Mucosa of stomach (tissue), 1 donor: ENCODE data around the gene CAPN11.
"Not testable (repeated sequence)": the region's sequence is repeated elsewhere in the genome, so short reads cannot be mapped to it uniquely, and the experiment has no call there.

Experiments used
- H3K27me3 ChIP-seq: one replicate; pipeline ENCODE4 v1.7.0; 2013; ENCODE audit warnings: mild to moderate bottlenecking, low read length; ENCODE audit not compliant: control insufficient read depth, insufficient read depth
- H3K36me3 ChIP-seq: one replicate; pipeline ENCODE4 v1.7.0; 2013; ENCODE audit warnings: low read length; ENCODE audit not compliant: control insufficient read depth, insufficient read depth
- H3K4me1 ChIP-seq: one replicate; pipeline ENCODE4 v1.7.0; 2013; ENCODE audit warnings: mild to moderate bottlenecking, low read length; ENCODE audit not compliant: control insufficient read depth, insufficient read depth
- H3K4me3 ChIP-seq: one replicate; pipeline ENCODE4 v1.7.0; 2013; ENCODE audit warnings: low read length
- H3K9ac ChIP-seq: one replicate; pipeline ENCODE4 v1.7.0; 2013; ENCODE audit warnings: mild to moderate bottlenecking, low read length, moderate library complexity
- H3K9me3 ChIP-seq: one replicate; pipeline ENCODE4 v1.7.0; 2013; ENCODE audit warnings: mild to moderate bottlenecking, low read length, moderate library complexity; ENCODE audit not compliant: control insufficient read depth
- donor health status: Pancreatic carcinoma.

Gene CAPN11

GRCh38 chr6:44179072-44179536 is 20.5 kb downstream of the CAPN11 start:
- Histone ChIP-seq H3K27me3 (no peaks in the 10 kb centered on the region), H3K4me1 (peaks cover 4% of the 10 kb centered on the region), H3K36me3 (no peaks in the 10 kb centered on the region), H3K9me3 (no peaks in the 10 kb centered on the region), H3K4me3 (no peak overlapping the region), H3K9ac (no peak overlapping the region)

GRCh38 chr6:44179648-44180047 is 21.0 kb downstream of the CAPN11 start:
- H3K4me1 ChIP-seq, result peaks cover 9% of the 10 kb centered on the region

GRCh38 chr6:44180406-44180805 is 21.8 kb downstream of the CAPN11 start:
- no peak overlapping the region for H3K9ac ChIP-seq

More at GRCh38 chr6:44179648-44180047, 21.0 kb downstream of the CAPN11 start:
- Histone ChIP-seq H3K9me3 (no peaks in the 10 kb centered on the region), H3K9ac (no peak overlapping the region), H3K27me3 (no peaks in the 10 kb centered on the region), H3K36me3 (no peaks in the 10 kb centered on the region), H3K4me3 (no peak overlapping the region)

GRCh38 chr6:44180886-44181285 is 22.3 kb downstream of the CAPN11 start:
- Histone ChIP-seq H3K36me3 (no peaks in the 10 kb centered on the region), H3K9me3 (no peaks in the 10 kb centered on the region), H3K4me1 (peaks cover 20% of the 10 kb centered on the region), H3K4me3 (no peak overlapping the region), H3K9ac (no peak overlapping the region), H3K27me3 (no peaks in the 10 kb centered on the region)

More at GRCh38 chr6:44180406-44180805, 21.8 kb downstream of the CAPN11 start:
- H3K4me1 ChIP-seq, result peaks cover 15% of the 10 kb centered on the region
- H3K9me3 ChIP-seq, result no peaks in the 10 kb centered on the region
- no peak overlapping the region for H3K4me3 ChIP-seq
- H3K36me3 ChIP-seq, result no peaks in the 10 kb centered on the region
- H3K27me3 ChIP-seq, result no peaks in the 10 kb centered on the region

GRCh38 chr6:44181784-44182183 is 23.2 kb downstream of the CAPN11 start:
- not testable (repeated sequence) for H3K4me3 ChIP-seq, H3K9ac ChIP-seq, H3K9me3 ChIP-seq, H3K27me3 ChIP-seq, H3K36me3 ChIP-seq
- peaks cover 24% of the 10 kb centered on the region for H3K4me1 ChIP-seq

GRCh38 chr6:44182911-44183390 is 24.3 kb downstream of the CAPN11 start:
- Histone ChIP-seq H3K27me3 (no peaks in the 10 kb centered on the region), H3K4me1 (peaks cover 24% of the 10 kb centered on the region), H3K9me3 (no peaks in the 10 kb centered on the region), H3K9ac (no peak overlapping the region), H3K36me3 (no peaks in the 10 kb centered on the region), H3K4me3 (no peak overlapping the region)

- H3K27me3 ChIP-seq, result no peaks in the 10 kb centered on the region
- H3K9ac ChIP-seq, result no peak overlapping the region
- H3K4me1 ChIP-seq, result peaks cover 24% of the 10 kb centered on the region
- no peak overlapping the region for H3K4me3 ChIP-seq
- no peaks in the 10 kb centered on the region for H3K9me3 ChIP-seq
- no peaks in the 10 kb centered on the region for H3K36me3 ChIP-seq
Measured at GRCh38 chr6:44183783-44184182, 25.2 kb downstream of the CAPN11 start.

- not testable (repeated sequence) for H3K36me3 ChIP-seq, H3K9ac ChIP-seq, H3K9me3 ChIP-seq, H3K4me3 ChIP-seq, H3K27me3 ChIP-seq
- H3K4me1 ChIP-seq, result peaks cover 24% of the 10 kb centered on the region
Measured at GRCh38 chr6:44185356-44185755, 26.7 kb downstream of the CAPN11 start.

- Histone ChIP-seq H3K9me3 (no peaks in the 10 kb centered on the region), H3K9ac (no peak overlapping the region), H3K4me3 (no peak overlapping the region), H3K27me3 (no peaks in the 10 kb centered on the region), H3K4me1 (peaks cover 24% of the 10 kb centered on the region), H3K36me3 (no peaks in the 10 kb centered on the region)
Measured at GRCh38 chr6:44185953-44186634, 27.5 kb downstream of the CAPN11 start.

GRCh38 chr6:44186635-44187025 is 28.0 kb downstream of the CAPN11 start:
- Histone ChIP-seq H3K4me3 (no peak overlapping the region), H3K4me1 (peaks cover 24% of the 10 kb centered on the region), H3K27me3 (no peaks in the 10 kb centered on the region), H3K9ac (no peak overlapping the region), H3K9me3 (no peaks in the 10 kb centered on the region), H3K36me3 (no peaks in the 10 kb centered on the region)

- H3K9ac ChIP-seq, result no peak overlapping the region
- no peaks in the 10 kb centered on the region for H3K27me3 ChIP-seq
Measured at GRCh38 chr6:44188819-44189218, 30.2 kb downstream of the CAPN11 start.

GRCh38 chr6:44189257-44189656 is 30.6 kb downstream of the CAPN11 start:
- Histone ChIP-seq H3K36me3 (no peaks in the 10 kb centered on the region), H3K9ac (no peak overlapping the region), H3K4me3 (no peak overlapping the region), H3K4me1 (peaks cover 32% of the 10 kb centered on the region), H3K9me3 (no peaks in the 10 kb centered on the region), H3K27me3 (no peaks in the 10 kb centered on the region)

More at GRCh38 chr6:44188819-44189218, 30.2 kb downstream of the CAPN11 start:
- no peak overlapping the region for H3K4me3 ChIP-seq
- H3K4me1 ChIP-seq, result peaks cover 36% of the 10 kb centered on the region
- no peaks in the 10 kb centered on the region for H3K9me3 ChIP-seq
- H3K36me3 ChIP-seq, result no peaks in the 10 kb centered on the region
